Hematopoietic multipotent progenitor cell (in vitro differentiated cells): ENCODE results near the gene MRPS34. TPM values are rescaled to one million over a fixed set of nuclear protein-coding genes. Genes with fewer than 3 reads are reported as not detected.
"Not testable (repeated sequence)": the region's sequence is repeated elsewhere in the genome, so short reads cannot be mapped to it uniquely, and the experiment has no call there.

Experiments
- DNase-seq, 3 donors: peaks; one replicate each; pipeline ENCODE4 v3.0.0-alpha.2; 2011 to 2015; ENCODE audit warnings: low read depth in 2 of 3, low spot score in 2 of 3
- total RNA-seq: library from RNA; depleted of rRNA; stranded (reverse); fragments of >200 nt; gene quantifications from one replicate; pipeline ENCODE4 v1.2.3, GENCODE V29; 2012

The MRPS34 gene
- 80.8 TPM for total RNA-seq

DNA sequence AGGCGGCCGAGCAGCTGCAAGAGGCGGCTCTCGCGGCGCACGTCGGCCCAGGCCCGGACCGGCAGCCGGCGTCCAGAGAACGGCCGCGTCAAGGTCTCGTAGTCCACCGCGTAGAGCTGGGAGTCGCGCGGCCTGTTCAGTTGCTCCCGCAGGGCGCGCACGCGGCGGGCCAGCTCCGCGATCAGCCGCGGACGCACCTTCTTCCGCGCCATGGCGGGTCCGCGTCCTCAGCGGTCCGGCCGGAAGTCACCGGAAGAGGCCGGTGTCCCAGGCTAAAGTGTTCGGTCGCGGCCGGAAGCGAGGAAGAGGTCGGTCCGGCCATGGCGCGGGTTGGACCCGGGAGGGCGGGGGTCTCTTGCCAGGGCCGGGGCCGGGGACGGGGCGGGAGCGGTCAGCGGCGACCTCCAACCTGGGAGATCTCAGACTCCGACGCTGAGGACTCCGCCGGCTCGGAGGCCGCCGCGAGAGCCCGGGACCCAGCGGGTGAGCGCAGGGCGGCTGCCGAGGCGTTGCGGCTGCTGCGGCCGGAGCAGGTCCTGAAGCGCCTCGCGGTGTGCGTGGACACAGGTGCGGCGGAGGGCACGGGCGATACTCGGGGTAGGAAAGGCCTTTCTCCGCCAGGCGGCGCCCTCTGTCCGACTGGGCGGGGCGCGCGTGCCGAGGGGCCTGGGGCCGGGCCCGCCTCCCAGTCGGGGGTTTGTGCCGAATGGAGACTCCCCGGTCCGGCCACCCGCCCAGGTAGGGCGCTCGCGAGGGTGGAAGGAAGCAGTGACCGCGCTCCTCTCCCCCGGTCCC lies at the start of gene MRPS34:
Gene MRPS34, minus strand, starts transcription at position 227 of the 795 bp plus-strand sequence. Its CDS starts 15 bp downstream, at position 212.
- DNase-seq: peak; percentile 64 to 88 (median 80)

DNA sequence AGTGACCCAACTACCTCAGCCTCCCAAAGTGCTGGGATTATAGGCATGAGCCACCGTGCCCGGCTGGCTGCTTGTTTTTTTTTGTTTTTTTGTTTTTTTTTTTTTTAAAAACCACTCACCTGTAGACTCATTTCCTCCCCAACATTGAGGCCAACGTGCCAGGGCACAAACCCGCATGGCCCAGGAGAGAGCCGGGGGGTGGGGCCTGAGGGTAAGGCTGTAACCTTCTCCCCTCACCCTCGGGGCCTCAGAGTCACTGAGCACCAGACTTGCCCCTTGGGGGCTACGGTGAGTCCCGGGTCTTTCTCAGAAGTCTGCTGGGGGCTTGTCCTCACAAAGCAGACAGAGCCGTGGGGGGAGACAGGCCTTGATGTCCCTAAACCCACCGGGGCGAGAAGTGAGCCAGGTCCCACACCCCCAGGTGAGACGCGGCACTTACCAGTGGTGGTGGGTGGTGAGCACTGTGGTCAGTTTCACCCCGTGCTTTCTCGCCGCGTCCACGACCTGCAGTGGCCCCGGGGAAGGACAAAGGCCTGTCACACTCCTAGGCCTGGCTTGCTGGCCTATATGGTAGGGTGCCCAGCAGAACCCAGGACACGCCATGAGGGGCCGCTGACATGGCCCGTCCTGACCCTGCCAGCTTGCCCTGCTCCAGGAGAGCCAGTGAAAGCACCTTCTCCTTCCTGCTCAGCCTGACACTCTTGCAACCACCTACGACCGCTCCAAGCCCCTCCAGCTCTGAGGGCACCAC lies 49.1 kb upstream of the MRPS34 start:
- DNase-seq: no peak

DNA sequence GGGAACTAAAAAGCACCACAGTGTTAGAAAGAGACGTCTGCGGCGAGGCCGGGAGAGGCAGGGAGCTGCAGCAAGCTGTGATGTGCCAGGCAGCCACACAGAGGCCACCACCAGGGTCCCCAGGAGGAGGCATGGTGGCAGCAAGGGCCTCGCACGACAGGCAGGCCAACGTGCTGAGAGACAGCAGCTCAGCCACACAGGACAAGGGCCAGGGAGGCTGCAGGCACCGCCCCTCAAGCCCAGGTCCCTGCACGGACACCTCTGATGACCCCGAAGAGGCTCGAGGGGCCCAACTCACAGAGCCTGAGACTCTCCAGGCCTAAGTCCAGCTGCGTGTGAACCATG lies 48.0 kb upstream of the MRPS34 start:
- no peak for DNase-seq

DNA sequence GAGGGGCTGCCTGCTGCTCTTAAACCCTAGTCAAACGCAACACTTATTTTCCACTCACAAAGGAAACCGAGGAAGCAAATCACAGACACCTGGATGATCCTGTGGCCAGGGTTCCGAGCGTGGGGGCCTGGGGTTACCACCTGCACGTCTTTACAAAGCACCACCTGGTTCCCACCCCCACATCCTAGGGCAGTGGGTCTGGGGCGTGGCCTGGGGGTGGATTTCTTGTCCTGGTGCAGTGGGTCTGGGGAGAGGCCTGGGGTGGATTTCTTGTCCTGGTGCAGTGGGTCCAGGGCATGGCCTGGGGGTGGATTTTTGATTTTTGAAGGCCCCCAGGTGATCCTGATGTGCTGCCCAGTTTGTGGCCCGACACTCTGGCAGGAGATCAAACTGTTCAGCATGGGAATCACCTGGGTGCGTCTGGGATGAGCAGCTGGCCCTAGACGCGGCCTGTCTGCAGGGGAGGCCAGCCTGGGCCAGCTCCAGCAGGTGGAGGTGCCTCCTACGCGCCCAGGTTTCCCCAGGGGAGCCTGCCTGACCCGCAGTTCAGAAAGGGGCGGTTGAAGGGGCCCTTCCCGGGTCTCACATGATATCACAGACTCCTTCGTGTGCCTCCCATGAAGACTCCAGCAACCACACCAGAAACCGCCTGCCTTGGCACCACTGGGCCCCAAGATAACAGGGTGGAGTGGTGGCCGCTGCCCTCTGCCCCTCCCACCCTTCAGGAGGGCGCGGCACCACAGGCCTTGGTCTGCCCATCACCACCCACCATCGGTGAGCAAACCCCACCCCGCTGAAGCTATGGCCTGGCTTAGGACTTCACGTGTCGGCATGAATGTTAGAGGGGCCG lies 47.4 kb upstream of the MRPS34 start:
- no peak for DNase-seq

DNA sequence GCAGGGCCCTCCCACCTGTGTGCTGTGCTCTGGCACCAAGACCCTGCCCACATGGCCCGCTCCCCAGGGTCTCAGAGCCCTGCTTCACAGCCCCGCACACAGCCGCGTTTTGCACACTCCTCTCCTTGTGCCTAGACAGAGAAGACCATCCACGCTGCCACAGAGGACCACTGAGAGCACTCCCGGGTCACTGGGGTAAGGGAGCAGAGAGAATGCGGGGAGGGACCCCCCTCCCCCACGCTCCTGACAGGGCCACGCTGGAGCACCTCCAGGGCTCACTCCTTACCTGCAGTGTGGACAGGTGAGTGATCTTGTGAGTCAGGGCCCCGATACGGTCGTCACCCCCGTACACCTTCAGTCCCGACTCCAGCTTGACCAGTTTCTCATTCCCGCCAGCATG lies 46.7 kb upstream of the MRPS34 start:
- no peak for DNase-seq

DNA sequence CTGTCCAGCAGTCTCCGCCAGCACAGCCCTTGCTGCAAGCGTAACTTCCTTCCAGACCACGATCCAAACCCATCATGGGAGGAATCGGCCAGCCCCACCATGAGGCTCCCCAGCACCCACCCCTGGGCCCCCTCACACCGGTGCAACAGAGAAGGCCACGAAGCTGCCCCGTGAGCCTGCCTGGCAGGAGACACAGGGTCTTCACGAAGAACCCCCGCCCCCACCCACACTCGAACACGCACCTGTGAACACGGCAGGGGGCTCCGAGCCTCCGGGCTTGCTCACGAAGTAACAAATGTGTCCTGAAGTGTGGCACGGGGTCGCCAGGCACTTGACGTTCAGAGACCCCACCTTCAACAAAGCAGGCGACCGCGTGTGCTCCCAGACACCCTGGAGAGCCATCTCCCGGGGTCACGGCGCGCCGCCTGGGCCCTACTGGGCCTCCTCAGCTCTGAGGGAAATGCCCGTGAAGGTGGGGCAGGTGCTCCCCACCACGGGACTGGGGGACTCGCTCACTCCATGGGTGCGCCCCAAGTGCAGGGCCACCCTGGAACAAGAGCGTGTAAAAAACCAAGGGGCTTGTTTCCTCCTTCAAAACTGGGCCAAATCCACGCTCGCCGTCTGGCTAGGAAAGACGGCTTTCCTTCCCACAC lies 46.1 kb upstream of the MRPS34 start:
- no peak for DNase-seq

DNA sequence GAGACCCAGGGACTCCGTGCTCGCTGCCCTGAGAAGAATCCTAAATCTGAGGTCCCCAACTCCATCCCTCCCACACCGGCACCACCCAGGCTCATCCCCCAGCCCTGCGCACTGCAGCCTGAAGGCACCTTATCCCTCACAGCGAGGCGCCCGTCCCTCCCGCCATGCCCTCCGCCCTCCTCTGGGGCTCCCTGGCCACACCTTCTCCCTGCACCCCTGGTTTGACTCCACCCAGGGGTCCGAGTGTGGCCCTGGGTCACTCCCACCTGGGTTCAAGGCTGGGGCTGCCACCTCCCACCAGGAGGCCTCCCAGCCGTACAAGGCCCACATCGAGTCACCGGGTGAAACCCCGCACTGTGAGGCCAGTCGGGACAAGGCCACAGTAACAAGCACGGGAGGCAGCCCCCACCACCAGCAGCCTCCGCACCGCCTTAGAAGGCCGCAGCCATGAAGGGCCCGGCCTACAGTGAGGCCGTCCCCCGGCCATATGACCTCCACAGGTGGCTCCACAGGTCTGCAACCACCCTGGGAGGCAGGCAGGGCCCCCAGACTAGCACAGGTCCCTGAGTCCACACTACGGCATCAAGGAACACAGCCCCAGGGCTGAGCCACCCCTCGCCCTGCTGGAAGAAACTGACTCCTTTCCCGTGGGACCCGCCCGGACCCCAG lies 45.4 kb upstream of the MRPS34 start:
- DNase-seq: no peak

DNA sequence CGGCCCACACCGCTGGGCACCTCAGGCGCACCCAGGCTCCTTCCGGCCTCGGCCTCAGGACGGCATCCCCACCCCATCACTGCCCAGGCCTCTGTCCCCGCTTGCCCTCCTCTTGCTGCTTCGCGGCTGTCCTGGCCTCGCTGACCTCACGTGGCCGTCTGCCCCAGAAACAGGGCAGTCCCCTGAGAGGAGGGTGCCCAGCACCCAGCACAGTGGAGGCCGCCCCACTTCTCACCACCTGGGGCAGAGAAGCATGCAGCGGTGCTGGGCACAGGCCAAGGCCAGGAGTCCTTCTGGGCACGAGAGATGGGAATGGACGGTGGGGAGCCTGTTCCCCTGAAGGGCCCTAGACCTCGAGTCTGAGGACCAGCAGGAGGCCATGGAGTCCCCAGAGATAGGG lies 44.8 kb upstream of the MRPS34 start:
- DNase-seq: no peak

DNA sequence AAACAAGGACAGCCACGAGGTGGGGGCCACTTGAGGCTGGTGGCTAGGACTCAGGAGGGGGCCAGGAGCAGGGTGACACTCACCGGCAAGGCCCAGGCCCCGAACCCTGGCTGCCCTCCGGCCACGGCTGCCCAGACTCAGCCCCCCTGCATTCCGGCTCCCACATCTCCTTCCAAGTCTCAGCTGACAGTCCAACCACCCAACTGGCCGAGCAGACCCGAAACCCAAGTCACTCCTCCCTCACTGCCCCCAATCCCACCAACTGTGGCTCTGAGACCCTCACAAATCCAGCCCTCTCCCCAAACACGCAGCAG lies 44.3 kb upstream of the MRPS34 start:
- DNase-seq: no peak

DNA sequence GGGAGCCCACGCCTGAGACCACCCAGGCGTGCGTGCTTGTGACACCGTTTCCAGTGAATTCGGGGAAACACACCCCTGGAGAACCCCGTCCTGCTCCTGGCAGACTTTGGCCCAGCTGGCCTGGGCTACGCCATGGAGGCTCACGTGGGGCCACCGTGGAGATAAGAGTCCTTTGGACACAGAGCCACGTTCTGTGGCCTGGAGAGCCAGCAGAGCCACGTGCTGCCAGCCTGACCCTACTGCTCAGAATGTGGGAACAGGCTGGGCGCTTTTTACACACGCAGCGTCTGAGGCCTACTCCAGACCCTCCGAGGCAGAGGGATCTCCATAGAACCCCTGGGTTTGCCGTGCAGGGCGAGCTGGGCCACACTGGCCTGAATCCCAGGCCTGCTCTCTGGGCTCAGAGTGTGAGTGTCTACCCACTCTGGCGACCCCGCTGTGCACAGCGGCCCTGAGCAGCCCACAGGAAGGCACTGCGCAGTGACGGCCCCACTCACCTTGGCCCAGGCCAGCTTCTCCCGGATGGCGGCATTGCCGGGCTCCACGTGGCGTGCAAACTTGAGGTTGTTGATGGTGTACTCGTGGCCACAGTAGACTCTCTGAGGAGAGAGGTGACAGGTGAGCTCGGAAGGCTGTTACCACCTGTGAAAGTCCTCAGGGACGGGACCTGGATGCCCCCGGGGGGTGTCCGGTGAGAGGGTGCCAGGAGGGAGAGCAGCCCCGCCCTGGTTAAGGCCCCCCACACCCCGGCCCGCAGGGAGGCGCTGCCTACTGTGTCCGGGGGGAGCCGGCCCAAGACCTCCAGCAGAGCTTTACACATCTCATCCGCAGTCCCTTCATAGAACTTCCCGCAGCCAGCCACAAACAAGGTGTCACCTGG lies 43.7 kb upstream of the MRPS34 start:
- DNase-seq: no peak

DNA sequence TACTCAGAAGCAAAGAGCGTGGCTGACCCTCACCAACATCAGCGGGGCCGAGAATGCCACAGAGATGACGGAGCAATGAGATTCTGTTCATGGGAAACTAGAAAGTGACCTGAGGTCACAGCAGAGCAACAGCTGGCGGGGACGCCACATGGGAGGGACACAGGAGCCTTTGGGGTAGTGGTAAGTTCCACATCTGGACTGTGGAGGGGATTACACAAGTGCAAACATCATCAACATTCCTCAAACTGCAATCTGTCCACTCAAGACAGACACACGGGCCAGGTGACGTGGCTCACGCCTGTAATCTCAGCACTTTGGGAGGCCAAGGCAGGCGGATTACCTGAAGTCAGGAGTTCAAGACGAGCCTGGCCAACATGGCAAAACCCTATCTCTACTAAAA lies 42.5 kb upstream of the MRPS34 start:
- no peak for DNase-seq

DNA sequence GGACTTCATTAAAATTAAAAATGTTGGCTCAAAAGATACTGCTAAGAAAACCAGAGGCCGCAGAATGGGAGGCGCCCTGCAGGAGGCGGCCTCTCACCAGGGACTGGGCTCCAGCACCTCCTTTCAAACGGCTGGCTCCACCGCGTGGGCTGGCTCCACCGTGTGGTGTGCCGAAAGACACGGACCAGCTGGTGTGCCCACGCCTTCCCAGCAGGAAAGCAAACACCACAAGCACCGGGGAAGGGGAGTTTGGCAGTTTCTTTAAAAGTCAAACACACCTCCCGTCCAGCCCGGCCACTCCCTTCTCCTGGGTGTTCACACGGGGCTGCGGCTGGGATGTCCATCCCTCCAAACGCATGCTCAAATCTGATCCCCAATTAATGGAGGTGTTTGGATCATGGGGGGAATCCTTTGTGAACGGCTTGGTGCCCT lies 39.8 kb upstream of the MRPS34 start:
- peak in 2 of 3 donors; percentile 72 to 76 for DNase-seq

DNA sequence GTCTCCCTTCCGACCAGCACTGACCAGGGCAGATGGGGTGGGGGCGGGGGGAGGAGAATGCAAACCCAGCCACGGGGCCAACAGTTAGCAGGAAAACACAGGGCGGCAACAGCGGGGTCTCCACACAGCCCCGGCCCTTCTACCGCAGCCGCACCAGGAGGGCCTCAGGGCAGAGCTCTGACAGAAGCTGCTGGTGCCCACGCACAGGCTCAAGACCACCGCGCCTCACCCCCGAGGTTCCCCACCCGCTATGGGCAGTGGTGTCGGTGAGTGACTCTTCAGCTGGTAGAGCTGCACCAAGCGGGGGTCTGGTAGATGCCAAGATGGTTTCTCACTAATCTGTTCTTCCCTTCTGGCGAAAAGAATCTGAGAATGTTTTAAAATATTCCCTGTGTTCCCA lies 37.6 kb upstream of the MRPS34 start:
- no peak for DNase-seq

DNA sequence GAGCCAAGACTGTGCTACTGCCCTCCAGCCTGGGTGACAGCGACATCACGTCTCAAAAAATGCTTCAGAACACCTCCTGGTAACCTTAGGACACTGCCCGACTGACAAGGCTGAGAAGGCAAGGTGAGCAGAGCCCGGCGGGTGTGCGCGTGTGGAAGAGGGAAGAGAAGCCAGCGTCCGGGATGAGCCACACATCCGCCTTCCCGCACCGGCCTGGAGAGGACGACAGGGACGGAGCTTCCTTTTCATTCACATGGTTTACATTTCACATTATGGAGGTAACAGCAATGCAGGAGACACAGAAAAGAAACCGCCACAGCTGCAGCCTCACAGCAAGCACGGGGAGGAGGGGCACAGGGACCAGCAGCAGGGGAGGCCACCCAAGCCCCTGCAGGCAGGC lies 37.2 kb upstream of the MRPS34 start:
- DNase-seq: no peak

DNA sequence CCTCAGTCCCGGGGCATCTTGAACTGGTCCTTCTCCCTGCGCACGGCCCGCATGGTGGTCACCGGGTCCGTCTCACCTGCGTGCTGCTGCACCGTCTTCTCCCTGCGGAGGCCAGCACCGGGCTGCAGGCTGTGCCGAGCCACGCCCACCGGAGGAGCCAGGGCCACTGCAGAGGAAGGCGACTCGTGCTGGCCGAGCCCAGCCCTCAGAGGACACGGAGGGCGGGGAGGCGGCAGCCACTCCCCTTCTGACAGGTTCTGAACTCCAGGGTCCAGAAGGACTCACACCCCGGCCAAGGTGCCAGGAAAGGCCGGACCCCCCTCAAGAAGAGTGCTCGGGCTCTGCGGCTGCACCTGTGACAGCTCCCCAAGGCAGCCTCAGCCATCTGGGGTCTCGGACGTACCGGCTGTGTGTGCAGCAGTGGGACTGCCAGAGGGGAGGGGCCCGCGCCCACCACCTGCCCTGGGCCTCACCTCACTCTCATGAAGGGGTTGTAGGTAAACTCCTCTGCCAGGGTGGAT lies 36.4 kb upstream of the MRPS34 start:
- DNase-seq: no peak

DNA sequence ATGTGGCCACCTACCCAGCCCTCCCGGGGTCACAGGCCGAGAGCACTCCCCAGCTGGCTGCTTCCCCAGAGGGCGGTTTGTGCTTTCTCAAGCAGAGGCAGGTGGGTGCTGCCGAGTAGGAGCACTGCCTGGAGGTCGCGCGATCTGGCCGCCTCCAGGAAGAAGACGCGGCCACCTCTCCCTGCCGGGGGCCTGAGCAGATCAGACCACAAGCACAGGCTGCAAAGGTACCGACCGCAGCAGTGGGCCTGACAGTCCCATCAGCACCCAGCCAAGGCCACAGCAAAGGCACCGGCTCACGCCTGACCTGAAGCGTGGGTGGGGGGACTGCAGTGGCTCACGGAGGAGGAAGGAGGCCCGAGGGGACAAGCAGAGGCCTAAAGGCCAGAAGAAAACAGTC lies 35.8 kb upstream of the MRPS34 start:
- DNase-seq: no peak

DNA sequence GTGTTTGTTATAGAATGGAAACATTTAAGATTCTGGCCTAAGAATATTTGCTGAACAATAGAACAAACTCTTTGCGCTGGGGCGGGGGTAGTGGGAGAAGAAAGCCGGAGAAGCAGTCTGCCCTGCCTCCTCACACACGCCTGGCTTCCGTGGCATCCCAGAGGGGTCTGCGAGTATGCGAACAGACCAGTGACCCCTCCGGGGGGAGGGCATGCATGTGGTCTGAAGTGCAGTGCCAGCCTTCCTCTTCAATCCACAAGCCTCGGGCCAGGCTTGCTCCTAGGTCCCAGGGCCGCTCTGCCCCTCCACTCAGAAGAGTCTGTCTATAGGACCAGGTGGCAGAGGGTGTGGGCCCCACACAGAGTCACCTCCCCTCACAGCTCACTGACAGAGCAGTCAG lies 34.7 kb upstream of the MRPS34 start:
- no peak for DNase-seq

DNA sequence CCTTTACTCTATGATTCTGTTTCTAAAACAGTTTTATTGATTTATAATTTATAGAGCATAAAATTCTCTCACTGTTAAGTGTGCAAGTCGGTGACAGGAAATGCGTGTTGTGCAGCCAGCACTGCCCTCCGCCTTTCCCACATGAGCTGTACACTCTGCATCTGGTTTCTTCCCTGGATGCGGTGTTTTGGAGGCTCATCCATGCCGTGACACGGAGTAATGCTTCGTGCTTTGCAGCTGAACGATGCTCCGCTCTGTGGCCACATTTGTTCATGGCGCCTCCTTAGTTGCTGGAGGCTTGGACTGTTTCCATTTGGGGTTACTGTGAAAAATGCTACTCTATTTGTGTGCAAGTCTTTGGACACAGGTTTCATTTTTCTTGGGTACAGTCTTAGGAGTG lies 27.8 kb upstream of the MRPS34 start:
- no peak for DNase-seq

DNA sequence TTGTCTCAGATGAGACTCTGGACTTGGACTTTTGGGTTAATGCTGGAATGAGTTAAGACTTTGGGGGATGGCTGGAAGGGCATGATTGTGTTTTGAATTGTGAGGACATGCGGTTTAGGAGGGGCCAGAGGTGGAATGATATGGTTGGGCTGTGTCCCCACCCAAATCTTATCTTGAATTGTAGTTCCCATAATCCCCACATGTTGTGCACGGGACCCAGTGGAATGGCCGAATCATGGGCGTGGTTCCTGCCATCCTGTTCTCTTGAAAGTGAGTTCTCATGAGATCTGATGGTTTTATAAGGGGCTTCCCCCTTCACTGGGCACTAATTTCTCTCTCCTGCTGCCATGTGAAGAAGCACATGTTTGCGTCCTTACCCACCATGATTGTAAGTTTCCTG lies 26.3 kb upstream of the MRPS34 start:
- DNase-seq: not testable (repeated sequence)
